DOHH2 (cell line): ENCODE measurements around the gene FALEC.

Experiments
- CTCF ChIP-seq: fragments of 200-600 bp; sonication (generic); IDR thresholded peaks from one replicate; pipeline ENCODE4 v1.5.1; 2014; ENCODE audit warnings: antibody characterized with exemption, mild to moderate bottlenecking, low read depth, low read length; ENCODE audit not compliant: poor library complexity, severe bottlenecking
- EZH2phosphoT487 ChIP-seq: fragments of 200-600 bp; sonication (generic); IDR thresholded peaks from 2 replicates; pipeline ENCODE4 v1.6.1; 2017; ENCODE audit warnings: borderline replicate concordance, mild to moderate bottlenecking, antibody characterized with exemption, low read length, moderate library complexity, mixed read lengths

GRCh38 chr1:150545486-150546032 is 30.0 kb downstream of the FALEC start:
- TF ChIP-seq CTCF (no peak), EZH2phosphoT487 (no peak)
